Endothelial cell of umbilical vein (primary cell): ENCODE data around the gene CHST3. TPM values are rescaled to one million over a fixed set of nuclear protein-coding genes. Genes with fewer than 3 reads are reported as not detected.
"Not testable (repeated sequence)": the region's sequence is repeated elsewhere in the genome, so short reads cannot be mapped to it uniquely, and the experiment has no call there.

Experiments used
- BruUV-seq: library from RNA; stranded (reverse); fragments of 400-500 nt; replicated peaks from 2 replicates; lab custom pipeline; 2021; lab: Mats Ljungman, UMichigan
- CTCF ChIA-PET: fragments of 300-600, 350-600 bp; sonication (Branson Sonifier 250); formaldehyde crosslinking; loops from one replicate; lab custom pipeline; 2021; ENCODE audit warnings: antibody characterized with exemption, inconsistent platforms; lab: Charles Lee
- POLR2A ChIA-PET: fragments of 300-600, 350-600 bp; sonication (Branson Sonifier 250); formaldehyde crosslinking; loops from one replicate; lab custom pipeline; 2021; ENCODE audit warnings: antibody characterized with exemption, inconsistent platforms; lab: Charles Lee
- DNase-seq: peaks from one replicate; pipeline ENCODE4 v3.0.0-alpha.2; 2011; ENCODE audit warnings: low read depth, low spot score
- FAIRE-seq: peaks from 2 replicates; lab custom pipeline; 2011; peaks lifted over from hg19 to GRCh38; lab: Jason Lieb, UNC
- H2AFZ ChIP-seq: 2 replicates; pipeline ENCODE4 v1.6.0; 2012; ENCODE audit warnings: low read depth, low read length, control low read depth, inconsistent platforms
- H3K27ac ChIP-seq: 2 replicates; pipeline ENCODE4 v1.5.1; 2011; ENCODE audit warnings: low read depth, mild to moderate bottlenecking, control low read depth, low read length, moderate library complexity; ENCODE audit not compliant: insufficient read depth
- H3K27me3 ChIP-seq, 2 experiments: 2 replicates each; pipeline versions ENCODE4 v1.6.0 to v1.6.1; 2011; ENCODE audit warnings: low read length in 2 of 2, mixed read lengths in 1 of 2; ENCODE audit not compliant: control insufficient read depth in 2 of 2, insufficient read depth in 2 of 2
- H3K36me3 ChIP-seq, 2 experiments: 2 replicates in 1 of 2; 3 replicates in 1 of 2; pipeline ENCODE4 v1.5.1; 2011; ENCODE audit warnings: low read length in 2 of 2, mild to moderate bottlenecking in 1 of 2, moderate library complexity in 1 of 2; ENCODE audit not compliant: control insufficient read depth in 2 of 2, insufficient read depth in 2 of 2; ENCODE audit errors: extremely low read depth in 1 of 2
- H3K4me1 ChIP-seq: 3 replicates; pipeline ENCODE4 v1.5.1; 2011; ENCODE audit warnings: mild to moderate bottlenecking, low read length; ENCODE audit not compliant: control insufficient read depth, insufficient read depth; ENCODE audit errors: extremely low read depth
- H3K4me2 ChIP-seq: 2 replicates; pipeline ENCODE4 v1.6.1; 2011; ENCODE audit warnings: low read length, control low read depth, mixed read lengths; ENCODE audit not compliant: insufficient read depth
- H3K4me3 ChIP-seq, 3 experiments: fragments of 200-600 bp in 1 of 3; sonication (generic), shearing (Covaris generic) in 1 of 3; replicated peaks in 1 of 3; 2 replicates each; pipeline ENCODE4 v1.5.1; 2011 to 2016; ENCODE audit warnings: control low read depth in 3 of 3, low read length in 3 of 3, mild to moderate bottlenecking in 2 of 3, inconsistent platforms in 1 of 3, low read depth in 1 of 3, moderate library complexity in 1 of 3; ENCODE audit not compliant: insufficient read depth in 1 of 3
- H3K79me2 ChIP-seq: 2 replicates; pipeline ENCODE4 v1.6.0; 2012; ENCODE audit warnings: low read length, inconsistent platforms; ENCODE audit not compliant: control insufficient read depth, insufficient read depth
- H3K9ac ChIP-seq: replicated peaks from 2 replicates; pipeline ENCODE3; 2011; ENCODE audit warnings: low read length, control low read depth; ENCODE audit not compliant: insufficient read depth; ENCODE audit errors: extremely low read depth
- H3K9me1 ChIP-seq: replicated peaks from 3 replicates; pipeline ENCODE4 v1.6.0; 2011; ENCODE audit warnings: mild to moderate bottlenecking, low read length; ENCODE audit not compliant: control insufficient read depth, insufficient read depth; ENCODE audit errors: extremely low read depth
- H3K9me3 ChIP-seq: replicated peaks from 2 replicates; pipeline ENCODE4 v1.5.1; 2012; ENCODE audit warnings: low read length, inconsistent platforms; ENCODE audit not compliant: control insufficient read depth, insufficient read depth
- H4K20me1 ChIP-seq: replicated peaks from 2 replicates; pipeline ENCODE3; 2011; ENCODE audit warnings: mild to moderate bottlenecking, low read length; ENCODE audit not compliant: control insufficient read depth, insufficient read depth; ENCODE audit errors: extremely low read depth
- EZH2 ChIP-seq: IDR thresholded peaks from 2 replicates; pipeline ENCODE4 v1.6.1; 2012; ENCODE audit warnings: borderline replicate concordance, low read depth, mild to moderate bottlenecking, moderate library complexity, low read length, inconsistent platforms; ENCODE audit not compliant: severe bottlenecking
- FOS ChIP-seq: IDR thresholded peaks from 2 replicates; pipeline ENCODE4 v1.6.1; 2011; ENCODE audit warnings: mild to moderate bottlenecking, low read length, moderate library complexity, borderline replicate concordance; ENCODE audit not compliant: insufficient read depth
- JUN ChIP-seq: IDR thresholded peaks from 2 replicates; pipeline ENCODE4 v1.6.1; 2011; ENCODE audit warnings: borderline replicate concordance, low read depth; ENCODE audit not compliant: insufficient read length, insufficient read depth
- MAX ChIP-seq: IDR thresholded peaks from 2 replicates; pipeline ENCODE4 v1.6.1; 2011; ENCODE audit not compliant: insufficient read depth, insufficient read length
- MYC ChIP-seq: IDR thresholded peaks from one replicate; pipeline ENCODE4 v1.6.1; 2011; ENCODE audit warnings: mild to moderate bottlenecking, low read depth, low read length
- POLR2A ChIP-seq: IDR thresholded peaks from 2 replicates; pipeline ENCODE4 v1.6.1; 2012; ENCODE audit warnings: low read depth, mild to moderate bottlenecking, control low read depth, low read length
- POLR2AphosphoS5 ChIP-seq: IDR thresholded peaks from 2 replicates; pipeline ENCODE4 v1.6.1; 2012; ENCODE audit warnings: low read depth, mild to moderate bottlenecking, control low read depth, low read length, moderate library complexity; ENCODE audit not compliant: insufficient read depth
- dilution Hi-C: fragments of 300-500 bp; cut with MboI; formaldehyde crosslinking; loops from one replicate; pipeline ENCODE4 v1.15.0; 2019; ENCODE audit warnings: low sequenced_read_pairs; ENCODE audit not compliant: extremely low pct_ligation_motif_present
- intact Hi-C: fragments of 100-400 bp; cut with micrococcal nuclease; formaldehyde crosslinking; loops from one replicate; pipeline ENCODE4 v1.10.0; 2022
- polyA plus RNA-seq, 4 experiments: library from polyadenylated mRNA; depleted of rRNA in 3 of 4; stranded (reverse) in 3 of 4; unstranded in 1 of 4; fragments of >200 nt; gene quantifications; 2 replicates each; pipeline versions ENCODE4 v1.2.1 to v1.2.3, GENCODE V29; 2011 to 2012; ENCODE audit warnings: missing spikeins in 1 of 4
- total RNA-seq: library from RNA; stranded (reverse); gene quantifications from 2 replicates; pipeline ENCODE4 v1.2.3, GENCODE V29; 2021

CHST3 gene
- total and polyA plus RNA-seq, 2 donors (not counting 3 experiments of a cell fraction or from before 2014, with no cell fraction given), result 5.5 to 11.5 TPM

GRCh38 chr10:71985542-71986250 is 21.5 kb downstream of the CHST3 start:
- H3K4me1 ChIP-seq, result peaks cover 28% of the 10 kb centered on the region
- dilution Hi-C loops, result no loop called here
- no peaks in the 10 kb centered on the region for H3K36me3 ChIP-seq
- BruUV-seq, result no TSS peak
- peak; percentile 81 for DNase-seq
- CTCF ChIA-PET, result interaction anchor here (1.6 kb wide), 2 partner anchors 24 to 63 kb away, joined by 4 to 16 read pairs; no protein-coding TSS in a partner anchor
- no peaks in the 10 kb centered on the region for H3K9me1 ChIP-seq
- peak; percentile 84 for FAIRE-seq
- TF ChIP-seq EZH2 (no peak), MYC (no peak), MAX (no peak), JUN (no peak), FOS (no peak), POLR2A (no peak), POLR2AphosphoS5 (no peak)
- POLR2A ChIA-PET, result interaction anchor here (0.7 kb wide), 1 partner anchor 86 kb away, joined by 4 read pairs; no protein-coding TSS in a partner anchor
- intact Hi-C loops, result no loop called here
- no peaks in the 10 kb centered on the region for H3K27me3 ChIP-seq
- no peaks in the 10 kb centered on the region for H3K9me3 ChIP-seq
- H3K27ac ChIP-seq, result no peak overlapping the region
- H3K79me2 ChIP-seq, result no peaks in the 10 kb centered on the region
- H3K4me2 ChIP-seq, result no peak overlapping the region
- H3K9ac ChIP-seq, result no peak overlapping the region
- H4K20me1 ChIP-seq, result no peaks in the 10 kb centered on the region
- no peak overlapping the region for H2AFZ ChIP-seq
- no peak overlapping the region for H3K4me3 ChIP-seq

DNA sequence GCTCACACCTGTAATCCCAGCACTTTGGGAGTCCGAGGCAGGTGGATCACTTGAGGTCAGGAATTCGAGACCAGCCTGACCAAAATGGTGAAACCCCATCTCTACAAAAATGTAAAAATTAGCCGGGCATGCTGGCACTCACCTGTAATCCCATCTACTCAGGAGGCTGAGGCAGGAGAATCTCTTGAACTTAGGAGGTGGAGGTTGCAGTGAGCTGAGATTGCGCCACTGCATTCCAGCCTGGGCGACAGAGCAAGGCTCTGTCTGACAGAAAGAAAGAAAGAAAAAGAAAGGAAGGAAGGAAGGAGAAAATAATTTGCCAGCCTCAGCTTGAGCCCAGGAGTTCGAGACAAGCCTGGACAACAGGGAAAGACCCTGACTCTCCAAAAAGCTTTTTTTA is 24.7 kb downstream of the CHST3 start:
- intact Hi-C loops, BruUV-seq, H3K79me2 ChIP-seq, H3K27me3 ChIP-seq, H3K27ac ChIP-seq, POLR2A ChIA-PET, CTCF ChIA-PET, H3K4me2 ChIP-seq, DNase-seq, H4K20me1 ChIP-seq, H2AFZ ChIP-seq, H3K36me3 ChIP-seq, H3K9ac ChIP-seq, H3K9me1 ChIP-seq, dilution Hi-C loops, H3K4me3 ChIP-seq, H3K9me3 ChIP-seq: not testable (repeated sequence)
- peaks cover 17% of the 10 kb centered on the region for H3K4me1 ChIP-seq
- FAIRE-seq, result peak; percentile 15
